ENCODE results near the gene RARS2.

GRCh38 chr6:87590417-87590880 lies 662 bp upstream of the RARS2 start:
- TF ChIP-seq CTCF (conservative IDR thresholded peaks at IDR 0.05 in 1 of 2, IDR thresholded peaks at IDR 0.05 in 1 of 2; ENCODE audit: extremely low read depth in 1 of 2, insufficient read depth in 1 of 2, low read depth in 1 of 2, low read length in 2 of 2): no peak
- TF ChIP-seq EZH2 (IDR thresholded peaks at IDR 0.05; ENCODE audit: borderline replicate concordance, low read length): no peak

All from mammary epithelial cell (primary cell).